GM12878 (cell line): ENCODE results near the gene DNAJC16. TPM values are rescaled to one million over a fixed set of nuclear protein-coding genes. Genes with fewer than 3 reads are reported as not detected.
A peak's percentile ranks its signal among the peaks of the same experiment; 100 is the strongest.
"Not testable (repeated sequence)": the region's sequence is repeated elsewhere in the genome, so short reads cannot be mapped to it uniquely, and the experiment has no call there.

Experiments used
- ATAC-seq: fragments of 200-7000 bp; cut with Tn5 transposase; 3 replicates; pipeline ENCODE4 v1.9.1; 2020; ENCODE audit warnings: mild to moderate bottlenecking, moderate library complexity
- BruUV-seq: library from RNA; stranded (reverse); fragments of 400-500 nt; replicated peaks from 2 replicates; lab custom pipeline; 2021; lab: Mats Ljungman, UMichigan
- CTCF ChIA-PET: fragments of 300-600 bp; sonication (Branson Sonifier 250); formaldehyde crosslinking; extraction: SDS; loops from one replicate; lab custom pipeline; 2021; ENCODE audit warnings: inconsistent platforms; lab: Yijun Ruan, JAX
- POLR2A ChIA-PET: fragments of 350-600 bp; formaldehyde crosslinking; extraction: SDS; loops from one replicate; lab custom pipeline; 2021; ENCODE audit warnings: inconsistent platforms; lab: Charles Lee
- RAD21 ChIA-PET: fragments of 300-600 bp; sonication (Branson Sonifier 250); formaldehyde crosslinking; loops from one replicate; lab custom pipeline; 2023; ENCODE audit warnings: antibody characterized with exemption; ENCODE audit not compliant: unreplicated experiment; lab: Charles Lee
- SMC1A ChIA-PET: fragments of 300-600 bp; sonication (Branson Sonifier 250); formaldehyde crosslinking; loops from one replicate; lab custom pipeline; 2023; ENCODE audit not compliant: unreplicated experiment, uncharacterized antibody; lab: Charles Lee
- DNase-seq: peaks from one replicate; pipeline ENCODE4 v3.0.0-alpha.2; 2011; ENCODE audit warnings: low read depth, low spot score
- FAIRE-seq: peaks from 3 replicates; lab custom pipeline; 2011; peaks lifted over from hg19 to GRCh38; lab: Jason Lieb, UNC
- H2AFZ ChIP-seq: 2 replicates; pipeline ENCODE4 v1.6.0; 2011; ENCODE audit warnings: low read depth, low read length, control low read depth; ENCODE audit not compliant: control insufficient read depth
- H3K27ac ChIP-seq: 2 replicates; pipeline ENCODE4 v1.5.1; 2011; ENCODE audit warnings: control low read depth; ENCODE audit not compliant: control insufficient read depth, insufficient read depth
- H3K27me3 ChIP-seq, 2 experiments: replicated peaks in 1 of 2; 2 replicates each; pipeline versions ENCODE4 v1.6.0 to v1.6.1; 2011; ENCODE audit warnings: low read length in 1 of 2; ENCODE audit not compliant: control insufficient read depth in 2 of 2, insufficient read depth in 2 of 2
- H3K36me3 ChIP-seq, 2 experiments: 2 replicates each; pipeline ENCODE4 v1.5.1; 2011; ENCODE audit warnings: low read length in 1 of 2; ENCODE audit not compliant: control insufficient read depth in 2 of 2, insufficient read depth in 2 of 2
- H3K4me1 ChIP-seq: 2 replicates; pipeline ENCODE4 v1.6.1; 2011; ENCODE audit warnings: mild to moderate bottlenecking, low read length, moderate library complexity, mixed read lengths; ENCODE audit not compliant: control insufficient read depth, insufficient read depth
- H3K4me2 ChIP-seq: 2 replicates; pipeline ENCODE4 v1.6.0; 2011; ENCODE audit warnings: control low read depth; ENCODE audit not compliant: control insufficient read depth, insufficient read depth
- H3K4me3 ChIP-seq: fragments of 200-600 bp; sonication (generic); 2 replicates; pipeline ENCODE4 v1.5.1; 2016
- H3K79me2 ChIP-seq: 2 replicates; pipeline ENCODE4 v1.6.0; 2011; ENCODE audit warnings: low read length; ENCODE audit not compliant: control insufficient read depth, insufficient read depth
- H3K9ac ChIP-seq: 2 replicates; pipeline ENCODE4 v1.8.0; 2011; ENCODE audit warnings: low read length, control low read depth, mixed read lengths; ENCODE audit not compliant: control insufficient read depth, insufficient read depth
- H3K9me3 ChIP-seq: replicated peaks from 3 replicates; pipeline ENCODE4 v1.5.1; 2011; ENCODE audit warnings: mild to moderate bottlenecking, low read length; ENCODE audit not compliant: control insufficient read depth, insufficient read depth
- H4K20me1 ChIP-seq: 2 replicates; pipeline ENCODE4 v1.6.0; 2011; ENCODE audit not compliant: control insufficient read depth, insufficient read depth
- RUNX3 ChIP-seq: IDR thresholded peaks from 2 replicates; pipeline ENCODE4 v1.6.1; 2012; ENCODE audit warnings: low read length, inconsistent platforms
- WGBS: methylation state at CpG from one replicate; pipeline ENCODE4 v1.1.6; 2016; ENCODE audit warnings: low lambda C conversion rate; ENCODE audit not compliant: insufficient replicate concordance, insufficient coverage; ENCODE audit errors: missing lambda C conversion rate; 5-methylcytosine and 5-hydroxymethylcytosine counted together
- in situ Hi-C: fragments of 300-500 bp; cut with MboI; formaldehyde crosslinking; loops from 9 replicates; pipeline ENCODE4 v1.14.3; 2018; ENCODE audit warnings: mixed read lengths
- intact Hi-C: fragments of 100-400 bp; cut with micrococcal nuclease; formaldehyde crosslinking; loops from one replicate; pipeline ENCODE4 v1.14.2; 2022; ENCODE audit not compliant: unreplicated experiment
- polyA plus RNA-seq, 11 experiments: library from polyadenylated mRNA; depleted of rRNA in 4 of 11; unstranded in 6 of 11; stranded (reverse) in 5 of 11; fragments of >200 nt; fragmentation: Nextera tagmentation in 4 of 11; fragmentation: Illumina TruSeq in 1 of 11; extraction: Ambion mirVana in 4 of 11; extraction: Trizol in 1 of 11; gene quantifications; 1 replicate in 1 of 11; 2 replicates in 10 of 11; pipeline versions ENCODE4 v1.2.1 to v1.2.3, GENCODE V29; 2011 to 2016; ENCODE audit warnings: inconsistent platforms in 2 of 11, missing spikeins in 2 of 11, low read depth in 1 of 11
- total RNA-seq, 4 experiments: library from RNA; depleted of rRNA in 3 of 4; stranded (reverse); fragments of >200 nt in 3 of 4; fragmentation: Illumina TruSeq in 1 of 4; extraction: Trizol in 1 of 4; gene quantifications; 2 replicates each; pipeline versions ENCODE4 v1.2.1 to v1.2.3, GENCODE V29; 2013 to 2021
- TF ChIP-seq, protein P1 (sequence below): IDR thresholded peaks from 2 replicates; pipeline ENCODE4 v1.6.1; 2012; ENCODE audit warnings: mild to moderate bottlenecking, low read depth, low read length

The DNAJC16 gene
- total and polyA plus RNA-seq, 10 of the 15 experiments (the other 5 are each of a cell fraction or from before 2014, with no cell fraction given): 2.4 to 12.7 (median 7.8) TPM

DNA sequence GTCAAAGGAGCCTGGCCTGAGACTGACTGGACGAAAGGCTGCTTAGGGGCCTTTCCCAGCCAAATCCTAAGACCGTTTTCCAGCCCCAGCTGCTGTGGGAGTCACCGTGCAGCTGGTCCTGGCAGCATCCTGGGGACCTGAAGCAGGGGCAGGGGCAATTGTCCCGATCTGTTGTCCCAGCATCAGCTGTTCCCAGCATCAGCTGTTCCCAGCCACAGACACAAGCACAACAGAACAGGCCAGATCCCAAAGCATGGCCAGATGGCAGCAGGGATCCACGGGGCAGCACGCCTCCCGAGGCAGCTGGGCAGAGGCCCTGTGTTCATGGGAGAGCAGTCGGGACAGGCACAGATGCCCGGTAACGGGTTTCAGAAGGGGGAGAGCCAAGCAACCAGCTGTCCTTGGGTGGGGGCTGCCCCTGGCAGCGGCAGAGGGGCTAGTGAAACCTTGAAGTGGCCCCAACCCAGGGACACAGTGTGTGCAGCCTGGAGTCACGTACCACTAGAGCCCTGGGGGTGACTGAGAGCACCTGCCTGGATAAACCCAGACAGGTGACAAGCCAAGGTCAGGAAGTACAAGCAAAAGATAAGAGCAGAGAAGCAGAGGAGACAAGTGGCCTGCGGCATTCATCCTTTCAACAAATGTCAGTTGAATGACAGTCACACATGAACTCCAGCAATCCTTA is 37.5 kb upstream of the DNAJC16 start (continued):
- TF ChIP-seq, protein P1, sequence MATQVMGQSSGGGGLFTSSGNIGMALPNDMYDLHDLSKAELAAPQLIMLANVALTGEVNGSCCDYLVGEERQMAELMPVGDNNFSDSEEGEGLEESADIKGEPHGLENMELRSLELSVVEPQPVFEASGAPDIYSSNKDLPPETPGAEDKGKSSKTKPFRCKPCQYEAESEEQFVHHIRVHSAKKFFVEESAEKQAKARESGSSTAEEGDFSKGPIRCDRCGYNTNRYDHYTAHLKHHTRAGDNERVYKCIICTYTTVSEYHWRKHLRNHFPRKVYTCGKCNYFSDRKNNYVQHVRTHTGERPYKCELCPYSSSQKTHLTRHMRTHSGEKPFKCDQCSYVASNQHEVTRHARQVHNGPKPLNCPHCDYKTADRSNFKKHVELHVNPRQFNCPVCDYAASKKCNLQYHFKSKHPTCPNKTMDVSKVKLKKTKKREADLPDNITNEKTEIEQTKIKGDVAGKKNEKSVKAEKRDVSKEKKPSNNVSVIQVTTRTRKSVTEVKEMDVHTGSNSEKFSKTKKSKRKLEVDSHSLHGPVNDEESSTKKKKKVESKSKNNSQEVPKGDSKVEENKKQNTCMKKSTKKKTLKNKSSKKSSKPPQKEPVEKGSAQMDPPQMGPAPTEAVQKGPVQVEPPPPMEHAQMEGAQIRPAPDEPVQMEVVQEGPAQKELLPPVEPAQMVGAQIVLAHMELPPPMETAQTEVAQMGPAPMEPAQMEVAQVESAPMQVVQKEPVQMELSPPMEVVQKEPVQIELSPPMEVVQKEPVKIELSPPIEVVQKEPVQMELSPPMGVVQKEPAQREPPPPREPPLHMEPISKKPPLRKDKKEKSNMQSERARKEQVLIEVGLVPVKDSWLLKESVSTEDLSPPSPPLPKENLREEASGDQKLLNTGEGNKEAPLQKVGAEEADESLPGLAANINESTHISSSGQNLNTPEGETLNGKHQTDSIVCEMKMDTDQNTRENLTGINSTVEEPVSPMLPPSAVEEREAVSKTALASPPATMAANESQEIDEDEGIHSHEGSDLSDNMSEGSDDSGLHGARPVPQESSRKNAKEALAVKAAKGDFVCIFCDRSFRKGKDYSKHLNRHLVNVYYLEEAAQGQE: no peak

DNA sequence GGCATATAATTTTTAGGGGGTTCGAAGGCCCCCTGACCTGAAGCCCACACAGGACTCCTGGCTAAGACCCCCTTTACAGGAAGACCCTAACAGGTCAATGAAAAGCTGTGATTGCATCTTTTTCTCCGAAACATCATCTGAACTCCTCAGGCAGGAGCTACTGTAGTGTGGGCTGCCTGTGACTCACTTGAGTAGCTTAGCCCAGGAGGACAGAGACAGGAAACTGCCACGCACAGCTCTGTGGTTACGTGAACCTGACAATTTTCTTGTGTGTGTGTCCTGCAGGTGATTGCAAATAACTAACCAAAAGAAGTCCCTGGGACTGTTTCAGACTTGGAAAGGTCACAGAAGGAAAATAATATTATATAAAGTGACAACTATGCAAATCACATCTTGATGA is 35.6 kb upstream of the DNAJC16 start:
- POLR2A ChIA-PET: not testable (repeated sequence)

More for the DNA sequence above, 35.6 kb upstream of the DNAJC16 start:
- RAD21 ChIA-PET, H3K79me2 ChIP-seq, H3K4me3 ChIP-seq, H3K27me3 ChIP-seq, H4K20me1 ChIP-seq, DNase-seq, H3K4me2 ChIP-seq, H3K4me1 ChIP-seq, H3K36me3 ChIP-seq, CTCF ChIA-PET, H3K9me3 ChIP-seq, FAIRE-seq, BruUV-seq, H3K9ac ChIP-seq, intact Hi-C loops, H2AFZ ChIP-seq, H3K27ac ChIP-seq, in situ Hi-C loops, SMC1A ChIA-PET, ATAC-seq: not testable (repeated sequence)
- TF ChIP-seq RUNX3: 0 out of 2 replicates have a peak, but pooled peaks have one; percentile 7
- 68% methylated on average over 4 of the region's 4 CpGs for WGBS
